ENCODE data around the gene NAA38. TPM values are rescaled to one million over a fixed set of nuclear protein-coding genes. Genes with fewer than 3 reads are reported as not detected.

The NAA38 gene
- total and polyA plus RNA-seq, 2 experiments from 2014 or later, result 17.1 to 74.8 TPM

- no peak for TF ChIP-seq ZNF462 (CRISPR knock-in tag; IDR thresholded peaks at IDR 0.05)
- no peak for TF ChIP-seq EZH2 (IDR thresholded peaks at IDR 0.05; ENCODE audit: low read depth, unreplicated experiment)
- TF ChIP-seq POLR2AphosphoS5 (IDR thresholded peaks at IDR 0.05; ENCODE audit: low read depth), result no peak
- no peak for TF ChIP-seq EZH2phosphoT487 (IDR thresholded peaks at IDR 0.05; ENCODE audit: unreplicated experiment)
- no peak for TF ChIP-seq CREB1 (CRISPR knock-in tag; IDR thresholded peaks at IDR 0.05; ENCODE audit: low read depth)
- TF ChIP-seq CTCF (conservative IDR thresholded peaks at IDR 0.05; ENCODE audit: low read depth in 2 of 2), result no peak
These were observed 36.9 kb upstream of the NAA38 start (continued) for GRCh38 chr17:7894226-7894625.

- H3K27ac ChIP-seq (ENCODE audit: low read depth), result no peak overlapping the region
- no peak overlapping the region for H3K4me3 Mint-ChIP-seq
- no peak overlapping the region for H3K27ac Mint-ChIP-seq
- no peaks in the 10 kb centered on the region for H4K20me1 ChIP-seq (replicated peaks; ENCODE audit: insufficient read depth)
- peaks cover 13% of the 10 kb centered on the region for H3K27me3 Mint-ChIP-seq (ENCODE audit: insufficient read depth, low read depth, poor library complexity)
- no peaks in the 10 kb centered on the region for H3K9me3 Mint-ChIP-seq
- H3K36me3 Mint-ChIP-seq (ENCODE audit: low read depth), result peaks cover 20% of the 10 kb centered on the region
- ATAC-seq (no peak), DNase-seq (ENCODE audit: low spot score) (no peak)
- H3K9me2 ChIP-seq (ENCODE audit: insufficient read depth), result no peaks in the 10 kb centered on the region
- peaks cover 12% of the 10 kb centered on the region; the same call in 1 of the 2 replicates for H3K4me1 ChIP-seq (ENCODE audit: insufficient read depth)
- H3K4me2 ChIP-seq, result no peak overlapping the region
- H3F3A ChIP-seq (replicated peaks; ENCODE audit: low read depth), result no peaks in the 10 kb centered on the region
- 0 out of 2 replicates have a peak, but pooled peaks cover 3% of the 10 kb centered on the region for H3K36me3 ChIP-seq (ENCODE audit: insufficient read depth)
- H3K27me3 ChIP-seq (ENCODE audit: insufficient read depth), result peaks cover 11% of the 10 kb centered on the region; the same call in 1 of the 2 replicates
- H3K4me3 ChIP-seq, result no peak overlapping the region
- H3K4me1 Mint-ChIP-seq, result no peaks in the 10 kb centered on the region; the same call in 2 of the 3 replicates
- no peaks in the 10 kb centered on the region for H3K79me2 ChIP-seq (replicated peaks; ENCODE audit: insufficient read depth)
- no peak overlapping the region for H2AFZ ChIP-seq
- no peak for TF ChIP-seq NANOG (IDR thresholded peaks at IDR 0.05; ENCODE audit: borderline replicate concordance)
- TF ChIP-seq EZH2phosphoT487 (IDR thresholded peaks at IDR 0.05; ENCODE audit: unreplicated experiment), result no peak
- TF ChIP-seq ETS1 (IDR thresholded peaks at IDR 0.05), result no peak
- TF ChIP-seq REST (IDR thresholded peaks at IDR 0.05; ENCODE audit: unreplicated experiment), result no peak
- no peak for TF ChIP-seq STAT1 (IDR thresholded peaks at IDR 0.05; ENCODE audit: unreplicated experiment)
- TF ChIP-seq CREB1 (CRISPR knock-in tag; IDR thresholded peaks at IDR 0.05; ENCODE audit: low read depth), result no peak
These were observed 36.0 kb upstream of the NAA38 start for GRCh38 chr17:7893187-7893880.
